ENCODE measurements around the gene S100PBP.

GRCh38 chr1:32817159-32817814 lies at the start of gene S100PBP, which contains the start of gene YARS1:
- TF ChIP-seq, protein P1, sequence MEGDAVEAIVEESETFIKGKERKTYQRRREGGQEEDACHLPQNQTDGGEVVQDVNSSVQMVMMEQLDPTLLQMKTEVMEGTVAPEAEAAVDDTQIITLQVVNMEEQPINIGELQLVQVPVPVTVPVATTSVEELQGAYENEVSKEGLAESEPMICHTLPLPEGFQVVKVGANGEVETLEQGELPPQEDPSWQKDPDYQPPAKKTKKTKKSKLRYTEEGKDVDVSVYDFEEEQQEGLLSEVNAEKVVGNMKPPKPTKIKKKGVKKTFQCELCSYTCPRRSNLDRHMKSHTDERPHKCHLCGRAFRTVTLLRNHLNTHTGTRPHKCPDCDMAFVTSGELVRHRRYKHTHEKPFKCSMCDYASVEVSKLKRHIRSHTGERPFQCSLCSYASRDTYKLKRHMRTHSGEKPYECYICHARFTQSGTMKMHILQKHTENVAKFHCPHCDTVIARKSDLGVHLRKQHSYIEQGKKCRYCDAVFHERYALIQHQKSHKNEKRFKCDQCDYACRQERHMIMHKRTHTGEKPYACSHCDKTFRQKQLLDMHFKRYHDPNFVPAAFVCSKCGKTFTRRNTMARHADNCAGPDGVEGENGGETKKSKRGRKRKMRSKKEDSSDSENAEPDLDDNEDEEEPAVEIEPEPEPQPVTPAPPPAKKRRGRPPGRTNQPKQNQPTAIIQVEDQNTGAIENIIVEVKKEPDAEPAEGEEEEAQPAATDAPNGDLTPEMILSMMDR (conservative IDR thresholded peaks at IDR 0.05 in 1 of 2, IDR thresholded peaks at IDR 0.05 in 1 of 2; ENCODE audit: low read depth in 1 of 2, low read length in 2 of 2) = no peak
- TF ChIP-seq EZH2 (IDR thresholded peaks at IDR 0.05; ENCODE audit: low read length, missing control alignments) = no peak
